Endothelial cell of umbilical vein (primary cell): ENCODE data around the gene SLC34A1. TPM values are rescaled to one million over a fixed set of nuclear protein-coding genes. Genes with fewer than 3 reads are reported as not detected.
A peak's percentile ranks its signal among the peaks of the same experiment; 100 is the strongest.

Source experiments
- BruUV-seq: library from RNA; stranded (reverse); fragments of 400-500 nt; replicated peaks from 2 replicates; lab custom pipeline; 2021; lab: Mats Ljungman, UMichigan
- CTCF ChIA-PET: fragments of 300-600, 350-600 bp; sonication (Branson Sonifier 250); formaldehyde crosslinking; loops from one replicate; lab custom pipeline; 2021; ENCODE audit warnings: antibody characterized with exemption, inconsistent platforms; lab: Charles Lee
- POLR2A ChIA-PET: fragments of 300-600, 350-600 bp; sonication (Branson Sonifier 250); formaldehyde crosslinking; loops from one replicate; lab custom pipeline; 2021; ENCODE audit warnings: antibody characterized with exemption, inconsistent platforms; lab: Charles Lee
- DNase-seq: peaks from one replicate; pipeline ENCODE4 v3.0.0-alpha.2; 2011; ENCODE audit warnings: low read depth, low spot score
- FAIRE-seq: peaks from 2 replicates; lab custom pipeline; 2011; peaks lifted over from hg19 to GRCh38; lab: Jason Lieb, UNC
- H2AFZ ChIP-seq: 2 replicates; pipeline ENCODE4 v1.6.0; 2012; ENCODE audit warnings: low read depth, low read length, control low read depth, inconsistent platforms
- H3K27ac ChIP-seq: 2 replicates; pipeline ENCODE4 v1.5.1; 2011; ENCODE audit warnings: low read depth, mild to moderate bottlenecking, control low read depth, low read length, moderate library complexity; ENCODE audit not compliant: insufficient read depth
- H3K27me3 ChIP-seq, 2 experiments: 2 replicates each; pipeline versions ENCODE4 v1.6.0 to v1.6.1; 2011; ENCODE audit warnings: low read length in 2 of 2, mixed read lengths in 1 of 2; ENCODE audit not compliant: control insufficient read depth in 2 of 2, insufficient read depth in 2 of 2
- H3K36me3 ChIP-seq, 2 experiments: 2 replicates in 1 of 2; 3 replicates in 1 of 2; pipeline ENCODE4 v1.5.1; 2011; ENCODE audit warnings: low read length in 2 of 2, mild to moderate bottlenecking in 1 of 2, moderate library complexity in 1 of 2; ENCODE audit not compliant: control insufficient read depth in 2 of 2, insufficient read depth in 2 of 2; ENCODE audit errors: extremely low read depth in 1 of 2
- H3K4me1 ChIP-seq: 3 replicates; pipeline ENCODE4 v1.5.1; 2011; ENCODE audit warnings: mild to moderate bottlenecking, low read length; ENCODE audit not compliant: control insufficient read depth, insufficient read depth; ENCODE audit errors: extremely low read depth
- H3K4me2 ChIP-seq: 2 replicates; pipeline ENCODE4 v1.6.1; 2011; ENCODE audit warnings: low read length, control low read depth, mixed read lengths; ENCODE audit not compliant: insufficient read depth
- H3K4me3 ChIP-seq, 3 experiments: fragments of 200-600 bp in 1 of 3; sonication (generic), shearing (Covaris generic) in 1 of 3; replicated peaks in 1 of 3; 2 replicates each; pipeline ENCODE4 v1.5.1; 2011 to 2016; ENCODE audit warnings: control low read depth in 3 of 3, low read length in 3 of 3, mild to moderate bottlenecking in 2 of 3, inconsistent platforms in 1 of 3, low read depth in 1 of 3, moderate library complexity in 1 of 3; ENCODE audit not compliant: insufficient read depth in 1 of 3
- H3K79me2 ChIP-seq: 2 replicates; pipeline ENCODE4 v1.6.0; 2012; ENCODE audit warnings: low read length, inconsistent platforms; ENCODE audit not compliant: control insufficient read depth, insufficient read depth
- H3K9ac ChIP-seq: replicated peaks from 2 replicates; pipeline ENCODE3; 2011; ENCODE audit warnings: low read length, control low read depth; ENCODE audit not compliant: insufficient read depth; ENCODE audit errors: extremely low read depth
- H3K9me1 ChIP-seq: replicated peaks from 3 replicates; pipeline ENCODE4 v1.6.0; 2011; ENCODE audit warnings: mild to moderate bottlenecking, low read length; ENCODE audit not compliant: control insufficient read depth, insufficient read depth; ENCODE audit errors: extremely low read depth
- H3K9me3 ChIP-seq: replicated peaks from 2 replicates; pipeline ENCODE4 v1.5.1; 2012; ENCODE audit warnings: low read length, inconsistent platforms; ENCODE audit not compliant: control insufficient read depth, insufficient read depth
- H4K20me1 ChIP-seq: replicated peaks from 2 replicates; pipeline ENCODE3; 2011; ENCODE audit warnings: mild to moderate bottlenecking, low read length; ENCODE audit not compliant: control insufficient read depth, insufficient read depth; ENCODE audit errors: extremely low read depth
- CTCF ChIP-seq, 2 donors: IDR thresholded peaks; 1 replicate in 1 of 2; 2 replicates in 1 of 2; pipeline ENCODE4 v1.5.1; 2011; ENCODE audit warnings: low read length in 2 of 2, mild to moderate bottlenecking in 2 of 2, moderate library complexity in 2 of 2, control low read depth in 1 of 2, inconsistent platforms in 1 of 2, low read depth in 1 of 2; ENCODE audit not compliant: insufficient read depth in 1 of 2; ENCODE audit errors: extremely low read depth in 1 of 2
- FOS ChIP-seq: IDR thresholded peaks from 2 replicates; pipeline ENCODE4 v1.6.1; 2011; ENCODE audit warnings: mild to moderate bottlenecking, low read length, moderate library complexity, borderline replicate concordance; ENCODE audit not compliant: insufficient read depth
- GATA2 ChIP-seq: IDR thresholded peaks from 2 replicates; pipeline ENCODE4 v1.7.0; 2011; ENCODE audit warnings: low read depth, mild to moderate bottlenecking, moderate library complexity, mixed read lengths, low read length; ENCODE audit not compliant: insufficient read length, insufficient read depth
- JUN ChIP-seq: IDR thresholded peaks from 2 replicates; pipeline ENCODE4 v1.6.1; 2011; ENCODE audit warnings: borderline replicate concordance, low read depth; ENCODE audit not compliant: insufficient read length, insufficient read depth
- MAX ChIP-seq: IDR thresholded peaks from 2 replicates; pipeline ENCODE4 v1.6.1; 2011; ENCODE audit not compliant: insufficient read depth, insufficient read length
- MYC ChIP-seq: IDR thresholded peaks from one replicate; pipeline ENCODE4 v1.6.1; 2011; ENCODE audit warnings: mild to moderate bottlenecking, low read depth, low read length
- POLR2AphosphoS5 ChIP-seq: IDR thresholded peaks from 2 replicates; pipeline ENCODE4 v1.6.1; 2012; ENCODE audit warnings: low read depth, mild to moderate bottlenecking, control low read depth, low read length, moderate library complexity; ENCODE audit not compliant: insufficient read depth
- dilution Hi-C: fragments of 300-500 bp; cut with MboI; formaldehyde crosslinking; loops from one replicate; pipeline ENCODE4 v1.15.0; 2019; ENCODE audit warnings: low sequenced_read_pairs; ENCODE audit not compliant: extremely low pct_ligation_motif_present
- intact Hi-C: fragments of 100-400 bp; cut with micrococcal nuclease; formaldehyde crosslinking; loops from one replicate; pipeline ENCODE4 v1.10.0; 2022
- polyA plus RNA-seq, 4 experiments: library from polyadenylated mRNA; depleted of rRNA in 3 of 4; stranded (reverse) in 3 of 4; unstranded in 1 of 4; fragments of >200 nt; gene quantifications; 2 replicates each; pipeline versions ENCODE4 v1.2.1 to v1.2.3, GENCODE V29; 2011 to 2012; ENCODE audit warnings: missing spikeins in 1 of 4
- total RNA-seq: library from RNA; stranded (reverse); gene quantifications from 2 replicates; pipeline ENCODE4 v1.2.3, GENCODE V29; 2021

The SLC34A1 gene
- total and polyA plus RNA-seq, 2 donors (not counting 3 experiments of a cell fraction or from before 2014, with no cell fraction given): not detected

GRCh38 chr5:177388521-177389052 is 4.4 kb downstream of the SLC34A1 start:
- intact Hi-C loops (no loop called here), dilution Hi-C loops (no loop called here)
- no peak overlapping the region for H2AFZ ChIP-seq
- CTCF ChIA-PET: interaction anchor here (1.1 to 5.7 kb wide), 9 partner anchors 10 to 275 kb away, joined by 4 to 246 read pairs (median 38); partner anchors contain the start of genes F12, PFN3 and PRR7
- no peaks in the 10 kb centered on the region for H3K9me1 ChIP-seq
- TF ChIP-seq JUN: no peak
- TF ChIP-seq GATA2: no peak
- TF ChIP-seq POLR2AphosphoS5: no peak
- no peak for TF ChIP-seq FOS
- H3K27ac ChIP-seq: no peak overlapping the region
- H3K4me3 ChIP-seq: no peak overlapping the region
- POLR2A ChIA-PET: interaction anchor here (2.7 kb wide), 1 partner anchor 66 kb away, joined by 12 read pairs; no protein-coding TSS in a partner anchor
- H3K4me2 ChIP-seq: no peak overlapping the region
- no TSS peak for BruUV-seq
- H3K79me2 ChIP-seq: no peaks in the 10 kb centered on the region
- no peaks in the 10 kb centered on the region for H3K4me1 ChIP-seq
- no peaks in the 10 kb centered on the region for H4K20me1 ChIP-seq
- no peaks in the 10 kb centered on the region for H3K9me3 ChIP-seq
- DNase-seq (no peak), FAIRE-seq (no peak)
- no peaks in the 10 kb centered on the region for H3K36me3 ChIP-seq
- no peak overlapping the region for H3K9ac ChIP-seq
- peaks cover 0 to 4% of the 10 kb centered on the region in 2 experiments for H3K27me3 ChIP-seq

GRCh38 chr5:177389241-177390169 is 5.3 kb downstream of the SLC34A1 start:
- FAIRE-seq (peak; percentile 44), DNase-seq (no peak)
- Histone ChIP-seq H3K9me3 (no peaks in the 10 kb centered on the region), H3K9ac (no peak overlapping the region), H3K4me3 (no peak overlapping the region), H3K27me3 (no peaks in the 10 kb centered on the region), H3K27ac (no peak overlapping the region), H3K9me1 (no peaks in the 10 kb centered on the region), H3K79me2 (no peaks in the 10 kb centered on the region), H3K36me3 (no peaks in the 10 kb centered on the region), H3K4me2 (no peak overlapping the region), H4K20me1 (no peaks in the 10 kb centered on the region), H2AFZ (no peak overlapping the region), H3K4me1 (no peaks in the 10 kb centered on the region)
- dilution Hi-C loops (no loop called here), intact Hi-C loops (loop anchor here (1.0 to 5.0 kb wide), 6 partner anchors 37 to 277 kb away; partner anchors contain the start of genes GRK6, LMAN2 and PDLIM7)
- ChIA-PET CTCF (interaction anchor here (1.0 to 5.7 kb wide), 20 partner anchors 11 to 276 kb away, joined by 3 to 246 read pairs (median 10); partner anchors contain the start of genes F12, PFN3 and PRR7), POLR2A (interaction anchor here (2.7 kb wide), 1 partner anchor 66 kb away, joined by 12 read pairs; no protein-coding TSS in a partner anchor)
- TF ChIP-seq MAX (no peak), POLR2AphosphoS5 (no peak), CTCF (IDR thresholded peaks at IDR 0.05; ENCODE audit: extremely low read depth in 1 of 2, insufficient read depth in 1 of 2, low read depth in 1 of 2, low read length in 2 of 2) (no peak), MYC (no peak), FOS (peak; percentile 18)
- no TSS peak for BruUV-seq
